Muscle of leg (tissue), 11 donors: Measurements from ENCODE around the gene SIK3. TPM values are rescaled to one million over a fixed set of nuclear protein-coding genes. Genes with fewer than 3 reads are reported as not detected.

Experiments
- DNase-seq: peaks from one replicate; pipeline ENCODE4 v3.0.0; 2013
- H3K27ac ChIP-seq: one replicate; pipeline ENCODE4 v1.5.1; 2013; ENCODE audit warnings: mild to moderate bottlenecking, low read length, control low read depth
- H3K27me3 ChIP-seq: one replicate; pipeline ENCODE4 v1.6.1; 2013; ENCODE audit warnings: low read length; ENCODE audit not compliant: control insufficient read depth, insufficient read depth
- H3K36me3 ChIP-seq: one replicate; pipeline ENCODE4 v1.6.1; 2013; ENCODE audit warnings: low read length; ENCODE audit not compliant: control insufficient read depth, insufficient read depth
- H3K4me1 ChIP-seq: one replicate; pipeline ENCODE4 v1.6.1; 2013; ENCODE audit warnings: low read length; ENCODE audit not compliant: control insufficient read depth, insufficient read depth
- H3K4me3 ChIP-seq: one replicate; pipeline ENCODE4 v1.5.1; 2013; ENCODE audit warnings: low read length, control low read depth
- H3K9me3 ChIP-seq: replicated peaks from 2 replicates; pipeline ENCODE4 v1.6.1; 2013; ENCODE audit warnings: low read depth, low read length; ENCODE audit not compliant: control insufficient read depth
- WGBS: methylation state at CpG from one replicate; pipeline ENCODE4 v1.1.5; 2013; ENCODE audit warnings: missing lambda C conversion rate; ENCODE audit not compliant: insufficient coverage; 5-methylcytosine and 5-hydroxymethylcytosine counted together
- polyA plus RNA-seq, 8 donors: library from polyadenylated mRNA; unstranded; fragments of 120-200 nt; gene quantifications; one replicate each; pipeline versions ENCODE4 v1.2.1 to v1.2.3, GENCODE V29; 2013; ENCODE audit warnings: inconsistent platforms in 1 of 8, low replicate concordance in 1 of 8; ENCODE audit not compliant: insufficient read length in 8 of 8, insufficient read depth in 1 of 8
- total RNA-seq: library from RNA; stranded (reverse); fragments of 120-200 nt; gene quantifications from one replicate; pipeline ENCODE4 v1.2.4, GENCODE V29; 2013

The SIK3 gene
- total and polyA plus RNA-seq, 9 donors = 20.0 to 35.0 (median 29.5) TPM

GRCh38 chr11:116975661-116976060 lies 122.6 kb downstream of the SIK3 start:
- H3K27ac ChIP-seq = no peak overlapping the region
- WGBS = no CpG with 5 or more reads among the region's 1 CpG
- no peak for DNase-seq
- peaks cover 2% of the 10 kb centered on the region for H3K4me1 ChIP-seq
- peaks cover 3% of the 10 kb centered on the region for H3K9me3 ChIP-seq
- no peak overlapping the region for H3K4me3 ChIP-seq
- no peaks in the 10 kb centered on the region for H3K27me3 ChIP-seq
- no peaks in the 10 kb centered on the region for H3K36me3 ChIP-seq

- no peak overlapping the region for H3K27ac ChIP-seq
- peaks cover 3% of the 10 kb centered on the region for H3K9me3 ChIP-seq
- no peak for DNase-seq
Measured at GRCh38 chr11:116973270-116973669, 125.0 kb downstream of the SIK3 start.

GRCh38 chr11:116972691-116973090 lies 125.5 kb downstream of the SIK3 start:
- Histone ChIP-seq H3K9me3 (peaks cover 3% of the 10 kb centered on the region), H3K4me1 (peaks cover 2% of the 10 kb centered on the region), H3K27ac (peak overlapping the region; percentile 21), H3K27me3 (no peaks in the 10 kb centered on the region), H3K36me3 (no peaks in the 10 kb centered on the region), H3K4me3 (no peak overlapping the region)
- no peak for DNase-seq
- no CpG with 5 or more reads among the region's 4 CpGs for WGBS

More at GRCh38 chr11:116973270-116973669, 125.0 kb downstream of the SIK3 start:
- Histone ChIP-seq H3K27me3 (no peaks in the 10 kb centered on the region), H3K36me3 (no peaks in the 10 kb centered on the region), H3K4me3 (no peak overlapping the region), H3K4me1 (peaks cover 2% of the 10 kb centered on the region)

- H3K36me3 ChIP-seq = no peaks in the 10 kb centered on the region
- H3K27me3 ChIP-seq = no peaks in the 10 kb centered on the region
- H3K4me1 ChIP-seq = no peaks in the 10 kb centered on the region
- WGBS = no CpG with 5 or more reads among the region's 6 CpGs
- no peak overlapping the region for H3K27ac ChIP-seq
- no peak overlapping the region for H3K4me3 ChIP-seq
- no peak for DNase-seq
- H3K9me3 ChIP-seq = peaks cover 3% of the 10 kb centered on the region
Measured at GRCh38 chr11:116970485-116971292, 127.5 kb downstream of the SIK3 start.

GRCh38 chr11:116969694-116970093 lies 128.5 kb downstream of the SIK3 start:
- Histone ChIP-seq H3K27ac (no peak overlapping the region), H3K4me3 (no peak overlapping the region), H3K9me3 (no peaks in the 10 kb centered on the region), H3K4me1 (no peaks in the 10 kb centered on the region), H3K36me3 (no peaks in the 10 kb centered on the region), H3K27me3 (no peaks in the 10 kb centered on the region)
- WGBS = 100% methylated on average over 1 of the region's 2 CpGs
- no peak for DNase-seq

- WGBS = no CpG with 5 or more reads among the region's 4 CpGs
- Histone ChIP-seq H3K4me1 (no peaks in the 10 kb centered on the region), H3K27ac (no peak overlapping the region), H3K9me3 (no peaks in the 10 kb centered on the region), H3K36me3 (no peaks in the 10 kb centered on the region), H3K27me3 (no peaks in the 10 kb centered on the region), H3K4me3 (no peak overlapping the region)
- DNase-seq = no peak
Measured at GRCh38 chr11:116964269-116964668, 134.0 kb downstream of the SIK3 start.

- Histone ChIP-seq H3K9me3 (no peaks in the 10 kb centered on the region), H3K4me3 (no peak overlapping the region), H3K27ac (no peak overlapping the region), H3K4me1 (no peaks in the 10 kb centered on the region), H3K36me3 (no peaks in the 10 kb centered on the region), H3K27me3 (no peaks in the 10 kb centered on the region)
- WGBS = 63% methylated on average over 4 of the region's 4 CpGs
- no peak for DNase-seq
Measured at GRCh38 chr11:116963813-116964212, 134.4 kb downstream of the SIK3 start.

GRCh38 chr11:116962108-116962507 lies 136.1 kb downstream of the SIK3 start:
- Histone ChIP-seq H3K4me3 (no peak overlapping the region), H3K4me1 (no peaks in the 10 kb centered on the region), H3K27ac (no peak overlapping the region), H3K27me3 (no peaks in the 10 kb centered on the region), H3K36me3 (no peaks in the 10 kb centered on the region), H3K9me3 (no peaks in the 10 kb centered on the region)
- peak; percentile 32 for DNase-seq
- WGBS = no CpG with 5 or more reads among the region's 4 CpGs

- Histone ChIP-seq H3K4me3 (no peak overlapping the region), H3K4me1 (peaks cover under 1% of the 10 kb centered on the region), H3K36me3 (no peaks in the 10 kb centered on the region), H3K27me3 (no peaks in the 10 kb centered on the region), H3K9me3 (no peaks in the 10 kb centered on the region), H3K27ac (no peak overlapping the region)
- 50% methylated on average over 2 of the region's 3 CpGs for WGBS
- peak; percentile 27 for DNase-seq
Measured at GRCh38 chr11:116960930-116961329, 137.3 kb downstream of the SIK3 start.

GRCh38 chr11:116958246-116958645 lies 140.0 kb downstream of the SIK3 start:
- H3K4me1 ChIP-seq = peaks cover 5% of the 10 kb centered on the region
- peaks cover 3% of the 10 kb centered on the region for H3K36me3 ChIP-seq
- DNase-seq = no peak
- no peaks in the 10 kb centered on the region for H3K27me3 ChIP-seq
- H3K27ac ChIP-seq = no peak overlapping the region
- WGBS = 67% methylated on average over 3 of the region's 3 CpGs
- no peaks in the 10 kb centered on the region for H3K9me3 ChIP-seq
- no peak overlapping the region for H3K4me3 ChIP-seq
